OCI-LY3 (cell line): ENCODE measurements around the gene SAA2.
"Not testable (repeated sequence)": the region's sequence is repeated elsewhere in the genome, so short reads cannot be mapped to it uniquely, and the experiment has no call there.

Experiments used
- H2AFZ ChIP-seq: fragments of 200-600, 300-600 bp; shearing (Covaris generic); 2 replicates; pipeline ENCODE4 v1.6.0; 2014; ENCODE audit warnings: antibody characterized with exemption, low read depth, low read length
- H3K27ac ChIP-seq: fragments of 200-600, 300-600 bp; sonication (generic); 2 replicates; pipeline ENCODE4 v1.5.1; 2014; ENCODE audit warnings: mild to moderate bottlenecking, low read length, moderate library complexity, mixed read lengths
- H3K27me3 ChIP-seq: fragments of 200-600, 300-600 bp; sonication (generic); 2 replicates; pipeline ENCODE4 v1.6.1; 2014; ENCODE audit warnings: low read depth, low read length, mixed read lengths
- H3K36me3 ChIP-seq: fragments of 200-600, 300-600 bp; sonication (generic); replicated peaks from 2 replicates; pipeline ENCODE3; 2014; ENCODE audit warnings: low read depth, low read length, mixed read lengths
- H3K4me1 ChIP-seq: fragments of 300-600, 200-600 bp; sonication (generic); 2 replicates; pipeline ENCODE4 v1.6.1; 2014; ENCODE audit warnings: low read length, mixed read lengths
- H3K4me2 ChIP-seq: fragments of 200-600, 300-600 bp; sonication (generic); 2 replicates; pipeline ENCODE4 v1.6.1; 2014; ENCODE audit warnings: low read length, mixed read lengths
- H3K4me3 ChIP-seq: fragments of 300-600, 200-600 bp; sonication (generic); 2 replicates; pipeline ENCODE4 v1.5.1; 2014; ENCODE audit warnings: antibody characterized with exemption, mild to moderate bottlenecking, low read length, moderate library complexity
- H3K79me2 ChIP-seq: fragments of 300-600, 200-600 bp; shearing (Covaris generic); 2 replicates; pipeline ENCODE4 v1.6.1; 2014; ENCODE audit warnings: mild to moderate bottlenecking, low read length, mixed read lengths
- H3K9ac ChIP-seq: fragments of 300-600, 200-600 bp; shearing (Covaris generic); 2 replicates; pipeline ENCODE4 v1.6.0; 2014; ENCODE audit warnings: mild to moderate bottlenecking, low read length, moderate library complexity
- H3K9me3 ChIP-seq: fragments of 200-600, 300-600 bp; shearing (Covaris generic); 2 replicates; pipeline ENCODE4 v1.6.1; 2014; ENCODE audit warnings: low read length, mixed read lengths; ENCODE audit not compliant: insufficient read depth
- H4K20me1 ChIP-seq: fragments of 200-600, 300-600 bp; sonication (generic); 2 replicates; pipeline ENCODE4 v1.6.1; 2016; ENCODE audit warnings: low read length, mixed read lengths; ENCODE audit not compliant: insufficient read depth
- CTCF ChIP-seq: fragments of 200-600, 300-600 bp; sonication (generic); IDR thresholded peaks from 2 replicates; pipeline ENCODE4 v1.5.1; 2014; ENCODE audit warnings: antibody characterized with exemption, low read length, low read depth
- EZH2phosphoT487 ChIP-seq: fragments of 200-600 bp; shearing (Covaris generic); IDR thresholded peaks from 2 replicates; pipeline ENCODE4 v1.6.1; 2018; ENCODE audit warnings: antibody characterized with exemption, mixed run types, low read depth

Gene SAA2

DNA sequence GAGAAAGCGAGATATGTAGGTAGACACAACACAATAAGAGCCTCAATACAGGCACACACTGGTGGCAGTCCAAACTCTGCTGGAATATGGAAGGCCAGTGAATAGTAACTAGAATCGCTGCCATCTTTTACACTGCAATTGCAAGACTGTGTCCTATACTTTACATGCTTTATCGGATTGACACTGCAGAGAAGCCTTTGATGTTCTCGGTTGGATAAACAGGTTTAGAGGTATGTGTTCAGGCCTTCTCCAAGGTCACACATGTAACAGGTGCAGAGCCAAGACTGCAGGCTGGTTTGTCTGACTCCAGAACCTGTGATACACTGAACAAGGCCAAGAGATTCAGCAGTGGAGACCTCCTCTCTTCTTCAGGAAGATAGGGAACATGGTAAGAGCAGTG is 22.7 kb upstream of the SAA2 start:
- Histone ChIP-seq H3K27ac (no peak overlapping the region), H3K36me3 (no peaks in the 10 kb centered on the region), H3K4me3 (no peak overlapping the region), H4K20me1 (no peaks in the 10 kb centered on the region), H3K4me2 (no peak overlapping the region), H2AFZ (no peak overlapping the region), H3K9me3 (no peaks in the 10 kb centered on the region), H3K79me2 (no peaks in the 10 kb centered on the region), H3K9ac (no peak overlapping the region), H3K4me1 (peaks cover 13% of the 10 kb centered on the region), H3K27me3 (no peaks in the 10 kb centered on the region)
- TF ChIP-seq CTCF = no peak
- no peak for TF ChIP-seq EZH2phosphoT487

DNA sequence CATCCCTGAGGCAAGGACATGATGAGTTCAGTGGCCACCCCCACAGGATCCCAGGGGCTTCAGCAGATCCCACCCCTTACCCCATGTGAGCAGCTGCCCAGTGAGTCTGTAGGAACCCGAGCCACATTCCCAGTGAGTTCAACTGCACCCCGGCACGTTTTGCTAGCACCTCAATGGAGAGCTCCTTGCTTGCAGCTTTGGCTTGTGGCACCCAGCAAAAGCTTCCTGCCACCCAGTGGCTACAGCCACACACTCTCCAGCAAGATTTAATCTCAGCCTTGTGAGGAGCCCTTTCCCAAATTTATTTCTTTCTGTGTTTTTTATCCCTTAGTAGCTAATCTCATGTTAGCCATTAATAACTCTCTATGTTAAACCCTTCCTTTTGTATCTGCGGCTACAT is 21.6 kb upstream of the SAA2 start:
- Histone ChIP-seq H3K27ac (no peak overlapping the region), H3K79me2 (no peaks in the 10 kb centered on the region), H3K4me1 (peaks cover 19% of the 10 kb centered on the region), H3K4me3 (no peak overlapping the region), H3K27me3 (peaks cover 7% of the 10 kb centered on the region), H4K20me1 (no peaks in the 10 kb centered on the region), H3K36me3 (no peaks in the 10 kb centered on the region), H3K9me3 (no peaks in the 10 kb centered on the region), H2AFZ (no peak overlapping the region), H3K9ac (no peak overlapping the region), H3K4me2 (no peak overlapping the region)
- TF ChIP-seq EZH2phosphoT487 (no peak), CTCF (peak; percentile 14; the same call in 1 of the 2 replicates)

DNA sequence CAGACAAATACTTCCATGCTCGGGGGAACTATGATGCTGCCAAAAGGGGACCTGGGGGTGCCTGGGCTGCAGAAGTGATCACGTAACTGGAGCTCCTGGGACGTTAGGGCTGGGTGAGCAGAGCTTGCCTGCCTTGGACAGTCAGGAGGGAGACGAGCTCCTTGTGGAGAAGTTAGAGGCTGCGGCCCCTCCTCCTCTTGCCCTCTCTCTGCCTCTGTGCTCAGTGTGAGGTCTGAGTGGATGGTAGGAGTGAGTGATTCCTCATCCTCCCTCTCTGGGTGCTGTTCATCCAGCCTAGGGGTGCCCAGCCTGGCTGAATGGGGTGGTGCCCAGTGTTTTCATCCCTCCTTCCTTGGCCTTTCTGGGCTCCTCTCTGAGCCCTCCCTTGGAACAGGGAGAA is 20.8 kb upstream of the SAA2 start:
- not testable (repeated sequence) for H2AFZ ChIP-seq, H3K27me3 ChIP-seq, H3K36me3 ChIP-seq, H3K9ac ChIP-seq, H3K79me2 ChIP-seq, H3K9me3 ChIP-seq, H3K4me2 ChIP-seq, H3K4me3 ChIP-seq, H3K27ac ChIP-seq, H4K20me1 ChIP-seq
- H3K4me1 ChIP-seq = peaks cover 21% of the 10 kb centered on the region

GRCh38 chr11:18267335-18268133 is 19.1 kb upstream of the SAA2 start:
- Histone ChIP-seq H3K4me1 (peaks cover 32% of the 10 kb centered on the region), H3K4me3 (peak overlapping the region; percentile 54), H3K4me2 (peak overlapping the region; percentile 68)
- H3K9ac ChIP-seq, H3K27me3 ChIP-seq, H3K79me2 ChIP-seq, H3K9me3 ChIP-seq, H3K27ac ChIP-seq, H2AFZ ChIP-seq, H4K20me1 ChIP-seq, H3K36me3 ChIP-seq: not testable (repeated sequence)

- TF ChIP-seq CTCF = no peak
- TF ChIP-seq EZH2phosphoT487 = no peak
- H3K4me3 ChIP-seq = no peak within 1 kb of the TSS
- peaks cover 32% of the 10 kb centered on the region for H3K4me1 ChIP-seq
- no peaks in the 10 kb centered on the region for H3K36me3 ChIP-seq
- no peak within 1 kb of the TSS for H3K27ac ChIP-seq
- no peak within 1 kb of the TSS for H3K9ac ChIP-seq
- H4K20me1 ChIP-seq = peaks cover 4% of the 10 kb centered on the region; the same call in 1 of the 2 replicates
- H3K4me2 ChIP-seq = no peak within 1 kb of the TSS
- H3K79me2 ChIP-seq = no peaks in the 10 kb centered on the region
- no peaks in the 10 kb centered on the region for H3K9me3 ChIP-seq
- no peak within 1 kb of the TSS for H2AFZ ChIP-seq
- peaks cover 15% of the 10 kb centered on the region for H3K27me3 ChIP-seq
These were observed 17.5 kb upstream of the SAA2 start, which contains the start of gene SAA1 for GRCh38 chr11:18265949-18266348. Gene SAA1 (plus strand): TSS chr11:18266264. CDS start chr11:18266888, 624 bp downstream.
